HepG2 (cell line): ENCODE data around the gene HOTAIR. TPM values are rescaled to one million over a fixed set of nuclear protein-coding genes. Genes with fewer than 3 reads are reported as not detected.

Source experiments
- CBX2 ChIP-seq, 2 experiments: fragments of 200-600 bp in 1 of 2; sonication (generic); formaldehyde crosslinking in 1 of 2; IDR thresholded peaks; 2 replicates each; pipeline versions ENCODE4 v1.7.0 to v1.8.1; 2018 to 2022; ENCODE audit warnings: low read depth in 2 of 2, low read length in 1 of 2, mild to moderate bottlenecking in 1 of 2, missing genetic modification reagents in 1 of 2
- EZH2 ChIP-seq: conservative IDR thresholded peaks from 2 replicates; pipeline ENCODE4 v1.6.1; 2012; ENCODE audit warnings: mild to moderate bottlenecking, low read depth, low read length, moderate library complexity
- FOXC1 ChIP-seq: sonication (generic); formaldehyde crosslinking; IDR thresholded peaks from 2 replicates; pipeline ENCODE4 v1.8.0; 2022; ENCODE audit warnings: mild to moderate bottlenecking, missing genetic modification reagents, borderline replicate concordance
- GFI1 ChIP-seq: sonication (generic); formaldehyde crosslinking; IDR thresholded peaks from 2 replicates; pipeline ENCODE4 v1.5.0; 2020; ENCODE audit warnings: missing genetic modification reagents, mild to moderate bottlenecking, borderline replicate concordance
- HES4 ChIP-seq: sonication (generic); formaldehyde crosslinking; IDR thresholded peaks from 2 replicates; pipeline ENCODE4 v1.9.0; 2021; ENCODE audit warnings: mild to moderate bottlenecking, missing genetic modification reagents, borderline replicate concordance
- HNRNPLL ChIP-seq: fragments of 200-400 bp; formaldehyde crosslinking; IDR thresholded peaks from 2 replicates; pipeline ENCODE4 v1.6.1; 2017; ENCODE audit warnings: mild to moderate bottlenecking, low read depth, low read length; ENCODE audit not compliant: poor library complexity, severe bottlenecking
- KDM2A ChIP-seq: sonication (generic); formaldehyde crosslinking; IDR thresholded peaks from 2 replicates; pipeline ENCODE4 v1.4.0; 2020; ENCODE audit warnings: low read depth, missing genetic modification reagents, borderline replicate concordance
- MEIS2 ChIP-seq: sonication (generic); formaldehyde crosslinking; IDR thresholded peaks from 2 replicates; pipeline ENCODE4 v1.9.0; 2021; ENCODE audit warnings: mild to moderate bottlenecking, missing genetic modification reagents
- ZNF543 ChIP-seq: sonication (generic); formaldehyde crosslinking; IDR thresholded peaks from 2 replicates; pipeline ENCODE4 v1.4.0; 2020; ENCODE audit warnings: mild to moderate bottlenecking, missing genetic modification reagents
- ZNF687 ChIP-seq: sonication (generic); formaldehyde crosslinking; IDR thresholded peaks from 2 replicates; pipeline ENCODE4 v1.5.1; 2020; ENCODE audit warnings: mild to moderate bottlenecking, missing genetic modification reagents, moderate library complexity
- ZNF713 ChIP-seq: sonication (generic); formaldehyde crosslinking; IDR thresholded peaks from 2 replicates; pipeline ENCODE4 v1.4.0; 2020; ENCODE audit warnings: mild to moderate bottlenecking, missing genetic modification reagents
- ZNF768 ChIP-seq: sonication (generic); formaldehyde crosslinking; IDR thresholded peaks from 2 replicates; pipeline ENCODE4 v1.4.0; 2020; ENCODE audit warnings: missing genetic modification reagents
- ZNF841 ChIP-seq: sonication (generic); formaldehyde crosslinking; IDR thresholded peaks from 2 replicates; pipeline ENCODE4 v1.8.1; 2023; ENCODE audit warnings: missing genetic modification reagents, borderline replicate concordance
- ZSCAN20 ChIP-seq: sonication (generic); formaldehyde crosslinking; IDR thresholded peaks from 2 replicates; pipeline ENCODE4 v1.4.0; 2020; ENCODE audit warnings: missing genetic modification reagents, mild to moderate bottlenecking, borderline replicate concordance
- ZSCAN29 ChIP-seq: sonication (generic); formaldehyde crosslinking; conservative IDR thresholded peaks from 2 replicates; pipeline ENCODE4 v1.4.0; 2020; ENCODE audit warnings: mild to moderate bottlenecking, missing genetic modification reagents
- polyA plus RNA-seq, 8 experiments: library from polyadenylated mRNA; depleted of rRNA in 3 of 8; stranded (reverse) in 7 of 8; unstranded in 1 of 8; fragments of >200 nt; fragmentation: Illumina TruSeq in 4 of 8; extraction: Trizol in 4 of 8; gene quantifications; 2 replicates each; pipeline versions ENCODE4 v1.2.1 to v1.2.3, GENCODE V29; 2011 to 2016; ENCODE audit warnings: low read depth in 4 of 8, missing spikeins in 1 of 8, mixed read lengths in 1 of 8; ENCODE audit not compliant: insufficient read depth in 1 of 8
- total RNA-seq, 5 experiments: library from RNA; depleted of rRNA; stranded (reverse); fragments of >200 nt; fragmentation: Illumina TruSeq; extraction: Trizol; gene quantifications; 2 replicates each; pipeline ENCODE4 v1.2.3, GENCODE V29; 2016; ENCODE audit warnings: low read depth in 1 of 5
- TF ChIP-seq, protein P1 (sequence below): sonication (generic); formaldehyde crosslinking; IDR thresholded peaks from 2 replicates; pipeline ENCODE4 v1.9.0; 2022; ENCODE audit warnings: missing genetic modification reagents, mild to moderate bottlenecking, borderline replicate concordance
- TF ChIP-seq, protein P2 (sequence below): sonication (generic); formaldehyde crosslinking; IDR thresholded peaks from 2 replicates; pipeline ENCODE4 v1.5.0; 2020; ENCODE audit warnings: mild to moderate bottlenecking, missing genetic modification reagents, moderate library complexity
- TF ChIP-seq, protein P3 (sequence below): sonication (generic); formaldehyde crosslinking; IDR thresholded peaks from 2 replicates; pipeline ENCODE4 v1.8.1; 2023; ENCODE audit warnings: mild to moderate bottlenecking, missing genetic modification reagents

HOTAIR gene
- total and polyA plus RNA-seq, 2 of the 13 experiments (the other 11 are each of a cell fraction or from before 2014, with no cell fraction given), result not detected

- TF ChIP-seq ZNF687 (CRISPR knock-in tag) (peak; percentile 50), EZH2 (peak; percentile 69; the same call in 1 of the 2 replicates), MEIS2 (CRISPR knock-in tag) (no peak), ZSCAN20 (CRISPR knock-in tag) (no peak), HNRNPLL (peak; percentile 45), CBX2 (IDR thresholded peaks at IDR 0.05; ENCODE audit: low read depth, low read length) (no peak), CBX2 (CRISPR knock-in tag; IDR thresholded peaks at IDR 0.05; ENCODE audit: low read depth) (peak; percentile 25; the same call in 1 of the 2 replicates), KDM2A (peak; percentile 48; the same call in 1 of the 2 replicates), ZNF768 (CRISPR knock-in tag) (peak; percentile 25; the same call in 1 of the 2 replicates), ZSCAN29 (CRISPR knock-in tag) (no peak), FOXC1 (CRISPR knock-in tag) (no peak), HES4 (CRISPR knock-in tag) (0 out of 2 replicates have a peak, but pooled peaks have one; percentile 33), GFI1 (CRISPR knock-in tag) (no peak), ZNF713 (CRISPR knock-in tag) (no peak), ZNF543 (0 out of 2 replicates have a peak, but pooled peaks have one; percentile 49), ZNF841 (CRISPR knock-in tag) (no peak)
- TF ChIP-seq, protein P1, sequence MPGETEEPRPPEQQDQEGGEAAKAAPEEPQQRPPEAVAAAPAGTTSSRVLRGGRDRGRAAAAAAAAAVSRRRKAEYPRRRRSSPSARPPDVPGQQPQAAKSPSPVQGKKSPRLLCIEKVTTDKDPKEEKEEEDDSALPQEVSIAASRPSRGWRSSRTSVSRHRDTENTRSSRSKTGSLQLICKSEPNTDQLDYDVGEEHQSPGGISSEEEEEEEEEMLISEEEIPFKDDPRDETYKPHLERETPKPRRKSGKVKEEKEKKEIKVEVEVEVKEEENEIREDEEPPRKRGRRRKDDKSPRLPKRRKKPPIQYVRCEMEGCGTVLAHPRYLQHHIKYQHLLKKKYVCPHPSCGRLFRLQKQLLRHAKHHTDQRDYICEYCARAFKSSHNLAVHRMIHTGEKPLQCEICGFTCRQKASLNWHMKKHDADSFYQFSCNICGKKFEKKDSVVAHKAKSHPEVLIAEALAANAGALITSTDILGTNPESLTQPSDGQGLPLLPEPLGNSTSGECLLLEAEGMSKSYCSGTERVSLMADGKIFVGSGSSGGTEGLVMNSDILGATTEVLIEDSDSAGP, result peak; percentile 47; the same call in 1 of the 2 replicates
- TF ChIP-seq, protein P2, sequence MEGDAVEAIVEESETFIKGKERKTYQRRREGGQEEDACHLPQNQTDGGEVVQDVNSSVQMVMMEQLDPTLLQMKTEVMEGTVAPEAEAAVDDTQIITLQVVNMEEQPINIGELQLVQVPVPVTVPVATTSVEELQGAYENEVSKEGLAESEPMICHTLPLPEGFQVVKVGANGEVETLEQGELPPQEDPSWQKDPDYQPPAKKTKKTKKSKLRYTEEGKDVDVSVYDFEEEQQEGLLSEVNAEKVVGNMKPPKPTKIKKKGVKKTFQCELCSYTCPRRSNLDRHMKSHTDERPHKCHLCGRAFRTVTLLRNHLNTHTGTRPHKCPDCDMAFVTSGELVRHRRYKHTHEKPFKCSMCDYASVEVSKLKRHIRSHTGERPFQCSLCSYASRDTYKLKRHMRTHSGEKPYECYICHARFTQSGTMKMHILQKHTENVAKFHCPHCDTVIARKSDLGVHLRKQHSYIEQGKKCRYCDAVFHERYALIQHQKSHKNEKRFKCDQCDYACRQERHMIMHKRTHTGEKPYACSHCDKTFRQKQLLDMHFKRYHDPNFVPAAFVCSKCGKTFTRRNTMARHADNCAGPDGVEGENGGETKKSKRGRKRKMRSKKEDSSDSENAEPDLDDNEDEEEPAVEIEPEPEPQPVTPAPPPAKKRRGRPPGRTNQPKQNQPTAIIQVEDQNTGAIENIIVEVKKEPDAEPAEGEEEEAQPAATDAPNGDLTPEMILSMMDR (CRISPR knock-in tag), result peak; percentile 64
- TF ChIP-seq, protein P3, sequence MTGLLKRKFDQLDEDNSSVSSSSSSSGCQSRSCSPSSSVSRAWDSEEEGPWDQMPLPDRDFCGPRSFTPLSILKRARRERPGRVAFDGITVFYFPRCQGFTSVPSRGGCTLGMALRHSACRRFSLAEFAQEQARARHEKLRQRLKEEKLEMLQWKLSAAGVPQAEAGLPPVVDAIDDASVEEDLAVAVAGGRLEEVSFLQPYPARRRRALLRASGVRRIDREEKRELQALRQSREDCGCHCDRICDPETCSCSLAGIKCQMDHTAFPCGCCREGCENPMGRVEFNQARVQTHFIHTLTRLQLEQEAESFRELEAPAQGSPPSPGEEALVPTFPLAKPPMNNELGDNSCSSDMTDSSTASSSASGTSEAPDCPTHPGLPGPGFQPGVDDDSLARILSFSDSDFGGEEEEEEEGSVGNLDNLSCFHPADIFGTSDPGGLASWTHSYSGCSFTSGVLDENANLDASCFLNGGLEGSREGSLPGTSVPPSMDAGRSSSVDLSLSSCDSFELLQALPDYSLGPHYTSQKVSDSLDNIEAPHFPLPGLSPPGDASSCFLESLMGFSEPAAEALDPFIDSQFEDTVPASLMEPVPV, result 0 out of 2 replicates have a peak, but pooled peaks have one; percentile 19
Measured at GRCh38 chr12:53961025-53961761, 13.6 kb downstream of the HOTAIR start (continued).
